Neural cell (in vitro differentiated cells): ENCODE measurements around the gene NALCN. TPM values are rescaled to one million over a fixed set of nuclear protein-coding genes. Genes with fewer than 3 reads are reported as not detected.

Experiments used
- H2AFZ ChIP-seq: fragments of 200-600, 300-800 bp; sonication (generic), shearing (Covaris generic); 2 replicates; pipeline ENCODE4 v1.6.0; 2014; ENCODE audit warnings: low read depth, mild to moderate bottlenecking, antibody characterized with exemption, low read length, moderate library complexity
- H3F3A ChIP-seq: fragments of 200-600 bp; shearing (Covaris generic); 2 replicates; pipeline ENCODE4 v1.6.1; 2016; ENCODE audit warnings: mild to moderate bottlenecking, moderate library complexity, mixed read lengths, antibody characterized with exemption, low read length; ENCODE audit not compliant: insufficient read depth, poor library complexity, severe bottlenecking
- H3K27ac ChIP-seq: fragments of 200-600, 300-800 bp; sonication (generic), shearing (Covaris generic); 2 replicates; pipeline ENCODE4 v1.5.1; 2014; ENCODE audit warnings: mild to moderate bottlenecking, low read length, moderate library complexity
- H3K27me3 ChIP-seq: fragments of 300-800, 200-600 bp; sonication (generic), shearing (Covaris generic); 2 replicates; pipeline ENCODE4 v1.6.0; 2014; ENCODE audit warnings: mild to moderate bottlenecking, low read depth, low read length, moderate library complexity; ENCODE audit not compliant: insufficient read depth
- H3K36me3 ChIP-seq: fragments of 300-800, 200-600 bp; sonication (generic), shearing (Covaris generic); 2 replicates; pipeline ENCODE4 v1.5.1; 2014; ENCODE audit warnings: mild to moderate bottlenecking, antibody characterized with exemption, low read length, moderate library complexity; ENCODE audit not compliant: insufficient read depth
- H3K4me2 ChIP-seq: fragments of 300-800, 200-600 bp; sonication (generic), shearing (Covaris generic); 2 replicates; pipeline ENCODE4 v1.6.0; 2014; ENCODE audit warnings: mild to moderate bottlenecking, low read length
- H3K4me3 ChIP-seq: fragments of 300-800, 200-600 bp; sonication (generic), shearing (Covaris generic); 2 replicates; pipeline ENCODE4 v1.5.1; 2014; ENCODE audit warnings: mild to moderate bottlenecking, low read length, moderate library complexity
- H3K79me2 ChIP-seq: fragments of 200-600 bp; shearing (Covaris generic); replicated peaks from 2 replicates; pipeline ENCODE4 v1.6.0; 2014; ENCODE audit warnings: mild to moderate bottlenecking, low read length, moderate library complexity; ENCODE audit not compliant: insufficient read depth
- H3K9ac ChIP-seq: fragments of 300-800, 200-600 bp; sonication (generic), shearing (Covaris generic); 2 replicates; pipeline ENCODE4 v1.6.1; 2016; ENCODE audit warnings: mild to moderate bottlenecking, low read length, mixed read lengths
- H3K9me2 ChIP-seq: fragments of 200-600 bp; shearing (Covaris generic); 2 replicates; pipeline ENCODE4 v1.6.1; 2016; ENCODE audit warnings: mild to moderate bottlenecking, low read length, mixed read lengths; ENCODE audit not compliant: insufficient read depth
- H3K9me3 ChIP-seq: fragments of 200-600, 300-800 bp; sonication (generic), shearing (Covaris generic); 2 replicates; pipeline ENCODE4 v1.6.1; 2016; ENCODE audit warnings: mild to moderate bottlenecking, mixed run types, low read length, moderate library complexity, mixed read lengths
- H4K20me1 ChIP-seq: fragments of 200-600 bp; shearing (Covaris generic); 2 replicates; pipeline ENCODE4 v1.6.1; 2016; ENCODE audit warnings: mild to moderate bottlenecking, mixed run types; ENCODE audit not compliant: insufficient read depth
- CTCF ChIP-seq: fragments of 450-650 bp; IDR thresholded peaks from 2 replicates; pipeline ENCODE4 v1.5.1; 2014; ENCODE audit warnings: antibody characterized with exemption, mild to moderate bottlenecking, moderate library complexity; ENCODE audit not compliant: poor library complexity, severe bottlenecking
- EP300 ChIP-seq: fragments of 450-650 bp; conservative IDR thresholded peaks from 2 replicates; pipeline ENCODE4 v1.6.1; 2014; ENCODE audit warnings: antibody characterized with exemption, mild to moderate bottlenecking, moderate library complexity; ENCODE audit not compliant: poor library complexity, severe bottlenecking
- EZH2 ChIP-seq: fragments of 200-600, 300-800 bp; shearing (Covaris generic), sonication (generic); IDR thresholded peaks from 2 replicates; pipeline ENCODE4 v1.6.1; 2014; ENCODE audit warnings: antibody characterized with exemption, low read length, borderline replicate concordance, mild to moderate bottlenecking; ENCODE audit not compliant: insufficient read depth, poor library complexity, severe bottlenecking
- MXI1 ChIP-seq: fragments of 450-650 bp; conservative IDR thresholded peaks from 2 replicates; pipeline ENCODE4 v1.6.1; 2014; ENCODE audit warnings: antibody characterized with exemption, mild to moderate bottlenecking; ENCODE audit not compliant: poor library complexity, severe bottlenecking
- POLR2AphosphoS5 ChIP-seq: IDR thresholded peaks from 2 replicates; pipeline ENCODE4 v1.6.1; 2012
- RAD21 ChIP-seq: fragments of 450-650 bp; conservative IDR thresholded peaks from 2 replicates; pipeline ENCODE4 v1.6.1; 2014; ENCODE audit warnings: antibody characterized with exemption, mild to moderate bottlenecking, moderate library complexity
- REST ChIP-seq: IDR thresholded peaks from 2 replicates; pipeline ENCODE4 v1.6.1; 2012; ENCODE audit warnings: borderline replicate concordance
- SMC3 ChIP-seq: fragments of 450-650 bp; conservative IDR thresholded peaks from 2 replicates; pipeline ENCODE4 v1.6.1; 2014; ENCODE audit warnings: antibody characterized with exemption, mild to moderate bottlenecking, moderate library complexity; ENCODE audit not compliant: poor library complexity
- TAF1 ChIP-seq: IDR thresholded peaks from 2 replicates; pipeline ENCODE4 v1.6.1; 2012; ENCODE audit warnings: low read depth
- polyA plus RNA-seq: library from polyadenylated mRNA; depleted of rRNA; stranded (reverse); fragments of >200 nt; gene quantifications from 2 replicates; pipeline ENCODE4 v1.2.3, GENCODE V29; 2014

The NALCN gene
- polyA plus RNA-seq, 1 donor from 2014 or later = 24.1 TPM

GRCh38 chr13:101238555-101238954 is 177.8 kb downstream of the NALCN start:
- Histone ChIP-seq H3K27ac (no peak overlapping the region), H2AFZ (no peak overlapping the region), H3K9ac (no peak overlapping the region), H4K20me1 (no peaks in the 10 kb centered on the region), H3K4me2 (no peak overlapping the region), H3K9me2 (no peaks in the 10 kb centered on the region), H3K4me3 (no peak overlapping the region), H3F3A (no peaks in the 10 kb centered on the region), H3K9me3 (no peaks in the 10 kb centered on the region), H3K79me2 (no peaks in the 10 kb centered on the region), H3K27me3 (no peaks in the 10 kb centered on the region), H3K36me3 (no peaks in the 10 kb centered on the region)
- TF ChIP-seq MXI1 = no peak
- no peak for TF ChIP-seq EZH2
- no peak for TF ChIP-seq EP300
- no peak for TF ChIP-seq POLR2AphosphoS5
- no peak for TF ChIP-seq RAD21
- no peak for TF ChIP-seq REST
- TF ChIP-seq SMC3 = no peak
- no peak for TF ChIP-seq CTCF
- no peak for TF ChIP-seq TAF1

DNA sequence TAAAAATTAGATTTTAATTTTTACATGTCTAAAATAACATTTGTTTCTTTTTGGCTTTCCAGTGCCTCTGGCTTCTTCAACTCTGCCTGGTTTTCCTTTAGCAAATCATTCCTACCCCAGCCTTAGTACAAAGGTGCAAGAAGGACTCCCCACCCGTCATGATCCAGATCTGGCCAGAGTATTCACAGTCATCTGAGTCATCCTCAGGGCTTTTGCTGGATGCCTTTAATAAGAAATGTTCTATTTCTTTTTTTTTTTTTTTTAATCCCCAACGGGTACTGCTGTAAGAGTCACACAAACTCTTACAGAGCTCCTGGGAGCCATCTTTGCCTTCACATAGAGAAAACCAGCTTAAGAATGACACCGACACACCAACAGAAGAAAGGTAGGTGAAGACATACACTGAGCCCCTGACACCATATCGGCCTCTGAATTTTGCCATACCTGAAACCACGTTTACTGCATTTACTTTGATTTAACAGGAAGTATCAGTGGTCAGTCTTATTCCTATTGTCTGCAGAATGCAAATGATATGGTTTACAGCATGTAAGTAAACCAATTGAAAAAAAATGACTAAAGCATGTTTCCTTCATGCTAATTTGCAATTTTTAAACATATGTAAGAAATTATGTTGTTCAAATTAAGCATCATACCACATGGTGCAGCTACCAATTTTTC is 184.4 kb downstream of the NALCN start:
- H3K27me3 ChIP-seq = no peaks in the 10 kb centered on the region
- H4K20me1 ChIP-seq = no peaks in the 10 kb centered on the region
- H3F3A ChIP-seq = no peaks in the 10 kb centered on the region
- TF ChIP-seq TAF1 (no peak), CTCF (no peak), RAD21 (no peak), SMC3 (no peak), EZH2 (no peak), REST (no peak), MXI1 (no peak), POLR2AphosphoS5 (no peak), EP300 (no peak)
- H3K4me3 ChIP-seq = no peak overlapping the region
- H3K9me2 ChIP-seq = no peaks in the 10 kb centered on the region
- no peak overlapping the region for H3K27ac ChIP-seq
- H3K4me2 ChIP-seq = no peak overlapping the region
- no peak overlapping the region for H2AFZ ChIP-seq
- no peak overlapping the region for H3K9ac ChIP-seq
- H3K79me2 ChIP-seq = no peaks in the 10 kb centered on the region
- no peaks in the 10 kb centered on the region for H3K9me3 ChIP-seq
- no peaks in the 10 kb centered on the region for H3K36me3 ChIP-seq
